Measurements from ENCODE around the gene OR5AC2. TPM values are rescaled to one million over a fixed set of nuclear protein-coding genes. Genes with fewer than 3 reads are reported as not detected.

Gene OR5AC2
- total RNA-seq, 1 donor from 2014 or later, result not detected

Other genes with a start within 250 kb of the OR5AC2 start
- 27.1 and 29.4 TPM in 2 replicates for gene RIOX2, start 114.7 kb upstream of the OR5AC2 start, total RNA-seq
- not detected in 2 replicates for gene GABRR3, start 51.9 kb upstream of the OR5AC2 start, total RNA-seq
- not detected in 2 replicates for gene OR5H1, start 43.5 kb downstream of the OR5AC2 start, total RNA-seq
- under 0.01 TPM in 1 of 2 replicates, not detected in the other for gene OR5H14, start 60.3 kb downstream of the OR5AC2 start, total RNA-seq
- not detected in 2 replicates for gene OR5H15, start 79.5 kb downstream of the OR5AC2 start, total RNA-seq
- not detected in 2 replicates for gene OR5H6, start 177.1 kb downstream of the OR5AC2 start, total RNA-seq
- not detected in 2 replicates for gene OR5H2, start 195.3 kb downstream of the OR5AC2 start, total RNA-seq

Measured in dermis blood vessel endothelial cell (primary cell).